DOHH2 (cell line): ENCODE data around the gene MMUT.

Experiments used
- H3F3A ChIP-seq: fragments of 200-600 bp; sonication (generic), shearing (Covaris generic); 2 replicates; pipeline ENCODE4 v1.6.0; 2016; ENCODE audit warnings: antibody characterized with exemption, mild to moderate bottlenecking; ENCODE audit not compliant: control insufficient read depth, insufficient read depth
- H3K27ac ChIP-seq: fragments of 200-600 bp; sonication (generic); 2 replicates; pipeline ENCODE4 v1.5.1; 2014; ENCODE audit warnings: low read depth, mild to moderate bottlenecking, low read length, moderate library complexity
- H3K27me3 ChIP-seq: fragments of 200-600 bp; sonication (generic); 2 replicates; pipeline ENCODE4 v1.6.1; 2014; ENCODE audit warnings: mild to moderate bottlenecking, low read length, mixed read lengths; ENCODE audit not compliant: control insufficient read depth
- H3K36me3 ChIP-seq: fragments of 200-600 bp; sonication (generic); 2 replicates; pipeline ENCODE4 v1.6.1; 2014; ENCODE audit warnings: mild to moderate bottlenecking, low read length, moderate library complexity, mixed read lengths; ENCODE audit not compliant: control insufficient read depth
- H3K4me1 ChIP-seq: fragments of 200-600 bp; sonication (generic); 2 replicates; pipeline ENCODE4 v1.6.1; 2014; ENCODE audit warnings: mild to moderate bottlenecking, low read length, mixed read lengths; ENCODE audit not compliant: control insufficient read depth
- H3K4me2 ChIP-seq: fragments of 200-600 bp; sonication (generic); 2 replicates; pipeline ENCODE4 v1.6.0; 2014; ENCODE audit warnings: mild to moderate bottlenecking, low read length, moderate library complexity
- H3K4me3 ChIP-seq: fragments of 200-600 bp; sonication (generic); 2 replicates; pipeline ENCODE4 v1.5.1; 2014; ENCODE audit warnings: mild to moderate bottlenecking, low read length, mixed read lengths
- H3K79me2 ChIP-seq: fragments of 200-600 bp; sonication (generic); 2 replicates; pipeline ENCODE4 v1.6.1; 2014; ENCODE audit warnings: mild to moderate bottlenecking, low read length, mixed read lengths; ENCODE audit not compliant: control insufficient read depth
- H3K9me2 ChIP-seq: fragments of 200-600 bp; sonication (generic); replicated peaks from 2 replicates; pipeline ENCODE4 v1.6.1; 2014; ENCODE audit warnings: mild to moderate bottlenecking, low read length, mixed read lengths; ENCODE audit not compliant: control insufficient read depth
- H3K9me3 ChIP-seq: fragments of 200-600 bp; sonication (generic); 2 replicates; pipeline ENCODE4 v1.6.1; 2014; ENCODE audit warnings: antibody characterized with exemption, low read length, mixed read lengths; ENCODE audit not compliant: control insufficient read depth, insufficient read depth
- H4K20me1 ChIP-seq: fragments of 200-600 bp; sonication (generic); 2 replicates; pipeline ENCODE4 v1.6.0; 2014; ENCODE audit warnings: low read depth, mild to moderate bottlenecking, antibody characterized with exemption, low read length, moderate library complexity; ENCODE audit not compliant: control insufficient read depth, insufficient read depth
- CTCF ChIP-seq: fragments of 200-600 bp; sonication (generic); IDR thresholded peaks from one replicate; pipeline ENCODE4 v1.5.1; 2014; ENCODE audit warnings: antibody characterized with exemption, mild to moderate bottlenecking, low read depth, low read length; ENCODE audit not compliant: poor library complexity, severe bottlenecking
- EZH2phosphoT487 ChIP-seq: fragments of 200-600 bp; sonication (generic); IDR thresholded peaks from 2 replicates; pipeline ENCODE4 v1.6.1; 2017; ENCODE audit warnings: borderline replicate concordance, mild to moderate bottlenecking, antibody characterized with exemption, low read length, moderate library complexity, mixed read lengths

The MMUT gene

GRCh38 chr6:49468042-49468441 is 5.0 kb upstream of the MMUT start:
- Histone ChIP-seq H4K20me1 (no peaks in the 10 kb centered on the region), H3K9me3 (no peaks in the 10 kb centered on the region), H3K9me2 (no peaks in the 10 kb centered on the region), H3K36me3 (peaks cover 78% of the 10 kb centered on the region), H3K27me3 (no peaks in the 10 kb centered on the region), H3K4me2 (no peak overlapping the region), H3K79me2 (peaks cover 81% of the 10 kb centered on the region), H3K4me1 (peaks cover 21% of the 10 kb centered on the region), H3K27ac (no peak overlapping the region), H3F3A (no peaks in the 10 kb centered on the region), H3K4me3 (no peak overlapping the region)
- TF ChIP-seq CTCF (no peak), EZH2phosphoT487 (no peak)

- peak overlapping the region; percentile 87 for H3K4me2 ChIP-seq
- no peaks in the 10 kb centered on the region for H3K9me3 ChIP-seq
- H3K36me3 ChIP-seq, result peaks cover 50% of the 10 kb centered on the region
- H3K27ac ChIP-seq, result no peak overlapping the region
- H3K4me3 ChIP-seq, result peak overlapping the region; percentile 99
- no peaks in the 10 kb centered on the region for H3K9me2 ChIP-seq
- H3K27me3 ChIP-seq, result no peaks in the 10 kb centered on the region
- no peak for TF ChIP-seq EZH2phosphoT487
- TF ChIP-seq CTCF, result no peak
- no peaks in the 10 kb centered on the region for H3F3A ChIP-seq
- H3K79me2 ChIP-seq, result peaks cover 96% of the 10 kb centered on the region
- peaks cover 35% of the 10 kb centered on the region for H3K4me1 ChIP-seq
- no peaks in the 10 kb centered on the region for H4K20me1 ChIP-seq
These were observed 1.6 kb upstream of the MMUT start for GRCh38 chr6:49464691-49465090.

GRCh38 chr6:49463612-49463967 is 537 bp upstream of the MMUT start:
- no peaks in the 10 kb centered on the region for H3F3A ChIP-seq
- no peaks in the 10 kb centered on the region for H3K27me3 ChIP-seq
- peak overlapping the region; percentile 99 for H3K4me3 ChIP-seq
- peaks cover 46% of the 10 kb centered on the region for H3K36me3 ChIP-seq
- TF ChIP-seq EZH2phosphoT487 (no peak), CTCF (no peak)
- H3K4me1 ChIP-seq, result peaks cover 38% of the 10 kb centered on the region
- H4K20me1 ChIP-seq, result no peaks in the 10 kb centered on the region
- H3K9me3 ChIP-seq, result no peaks in the 10 kb centered on the region
- peak overlapping the region; percentile 87 for H3K4me2 ChIP-seq
- H3K79me2 ChIP-seq, result peaks cover 87% of the 10 kb centered on the region
- no peaks in the 10 kb centered on the region for H3K9me2 ChIP-seq
- H3K27ac ChIP-seq, result peak overlapping the region; percentile 49

GRCh38 chr6:49462599-49462926 is 490 bp downstream of the MMUT start:
- Histone ChIP-seq H3K9me3 (no peaks in the 10 kb centered on the region), H3F3A (no peaks in the 10 kb centered on the region), H3K9me2 (no peaks in the 10 kb centered on the region), H3K79me2 (peaks cover 77% of the 10 kb centered on the region), H3K4me1 (peaks cover 38% of the 10 kb centered on the region), H3K27ac (peak overlapping the region; percentile 22; the same call in 1 of the 2 replicates), H3K36me3 (peaks cover 38% of the 10 kb centered on the region), H3K27me3 (no peaks in the 10 kb centered on the region), H3K4me3 (peak overlapping the region; percentile 99), H4K20me1 (no peaks in the 10 kb centered on the region), H3K4me2 (peak overlapping the region; percentile 87)
- TF ChIP-seq EZH2phosphoT487 (no peak), CTCF (no peak)
